GM19463 (cell line): ENCODE data around the gene ZMYM2.
"Not testable (repeated sequence)": the region's sequence is repeated elsewhere in the genome, so short reads cannot be mapped to it uniquely, and the experiment has no call there.

Experiments
- ATAC-seq: cut with Tn5 transposase; IDR thresholded peaks from one replicate; pipeline ENCODE4 v1.9.1; 2021; ENCODE audit warnings: mild to moderate bottlenecking, moderate library complexity; ENCODE audit not compliant: unreplicated experiment

Gene ZMYM2

DNA sequence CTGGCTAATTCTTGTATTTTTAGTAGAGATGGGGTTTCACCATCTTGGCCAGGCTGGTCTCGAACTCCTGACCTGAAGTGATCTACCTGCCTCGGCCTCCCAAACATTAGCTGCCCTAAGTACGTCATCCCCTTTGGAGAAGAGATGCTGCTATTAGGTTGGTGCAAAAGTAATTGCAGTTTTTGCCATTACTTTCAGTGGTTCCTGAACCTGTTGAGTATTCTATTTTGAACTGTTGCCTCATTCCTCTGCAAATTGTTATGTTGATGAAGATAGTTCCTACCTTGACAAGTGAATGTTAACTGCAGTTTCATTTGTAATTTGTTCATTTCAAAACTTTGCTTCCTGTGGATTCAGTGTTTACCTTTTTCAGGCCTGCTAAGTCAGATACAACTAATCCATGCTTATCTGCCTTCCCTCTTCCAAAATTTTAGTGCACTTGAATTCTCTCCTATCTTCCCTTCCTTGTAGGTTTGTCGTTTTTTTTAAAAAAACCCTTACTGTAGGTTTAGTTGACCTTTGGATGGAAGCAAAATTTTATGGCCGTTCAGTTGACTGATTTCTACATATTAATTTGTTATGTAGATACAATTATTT, 24.0 kb downstream of the ZMYM2 start:
- ATAC-seq, result no peak

GRCh38 chr13:19984430-19985218, 26.1 kb downstream of the ZMYM2 start:
- peak; percentile 82 for ATAC-seq

GRCh38 chr13:19985219-19985556, 26.7 kb downstream of the ZMYM2 start:
- ATAC-seq, result no peak

GRCh38 chr13:19991531-19991930, 33.0 kb downstream of the ZMYM2 start:
- ATAC-seq, result no peak

DNA sequence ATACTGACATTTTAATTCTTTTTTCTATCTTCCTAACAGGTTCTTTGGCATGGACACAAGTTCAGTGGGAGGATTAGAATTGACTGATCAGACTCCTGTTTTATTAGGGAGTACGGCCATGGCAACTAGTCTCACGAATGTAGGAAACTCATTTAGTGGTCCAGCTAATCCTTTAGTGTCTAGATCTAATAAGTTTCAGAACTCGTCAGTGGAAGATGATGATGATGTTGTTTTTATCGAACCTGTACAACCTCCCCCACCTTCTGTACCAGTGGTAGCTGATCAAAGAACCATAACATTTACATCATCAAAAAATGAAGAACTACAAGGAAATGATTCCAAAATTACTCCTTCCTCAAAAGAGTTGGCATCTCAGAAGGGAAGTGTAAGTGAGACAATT, 34.5 kb downstream of the ZMYM2 start:
- no peak for ATAC-seq

DNA sequence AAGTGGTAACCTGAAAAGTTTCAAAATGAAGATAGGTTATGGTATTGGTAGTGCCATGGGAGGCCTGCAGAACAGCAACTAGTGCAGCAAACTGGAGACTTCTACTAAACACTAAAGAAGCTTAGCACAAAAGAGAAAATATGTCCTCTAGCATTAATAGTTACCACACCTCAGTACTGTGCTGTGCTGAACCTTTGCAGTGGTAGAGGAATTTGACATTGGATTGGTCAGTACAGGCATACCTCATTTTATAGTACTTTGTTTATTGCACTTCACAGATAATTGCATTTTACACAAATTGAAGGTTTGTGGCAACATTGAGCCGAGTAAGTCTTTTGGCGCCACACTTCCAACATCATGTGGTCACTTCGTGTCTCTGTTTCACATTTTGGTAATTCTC, 40.4 kb downstream of the ZMYM2 start:
- no peak for ATAC-seq

GRCh38 chr13:20000062-20000552, 41.6 kb downstream of the ZMYM2 start:
- ATAC-seq, result no peak

DNA sequence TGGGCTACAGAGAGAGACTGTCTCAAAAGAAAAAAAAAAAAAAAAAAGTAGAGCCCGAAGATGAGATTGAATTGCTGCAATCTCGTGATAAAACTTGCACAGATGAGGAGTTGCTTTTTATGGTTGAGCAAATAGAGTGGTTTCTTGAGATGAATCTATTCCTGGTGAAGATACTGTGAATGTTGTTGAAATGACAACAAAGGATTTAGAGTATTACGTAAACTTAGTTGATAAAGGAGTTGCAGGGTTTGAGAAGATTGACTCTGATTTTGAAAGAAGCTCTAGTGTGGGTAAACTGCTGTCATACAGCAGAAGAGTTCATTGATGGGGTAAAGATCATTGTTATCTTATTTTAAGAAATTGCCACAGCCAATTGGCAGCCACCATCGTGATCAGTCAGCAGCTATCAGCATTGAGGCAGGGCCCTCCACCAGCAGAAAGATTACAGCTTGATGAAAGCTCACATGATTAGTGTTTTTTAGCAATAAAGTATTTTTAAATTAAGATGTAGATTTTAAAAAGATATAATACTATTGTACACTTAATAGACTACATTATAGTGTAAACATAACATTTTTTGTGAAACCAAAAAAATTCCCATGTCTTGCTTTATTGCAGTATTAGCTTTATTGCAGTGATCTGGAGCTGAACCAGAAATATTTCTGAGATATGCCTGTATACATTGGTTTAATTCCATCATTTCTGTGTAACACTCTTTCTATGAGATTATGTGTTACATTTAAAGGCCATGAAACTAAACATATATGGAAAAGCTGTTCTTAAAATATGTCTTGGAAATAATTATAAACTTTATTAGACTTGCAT, 43.1 kb downstream of the ZMYM2 start:
- ATAC-seq, result no peak

DNA sequence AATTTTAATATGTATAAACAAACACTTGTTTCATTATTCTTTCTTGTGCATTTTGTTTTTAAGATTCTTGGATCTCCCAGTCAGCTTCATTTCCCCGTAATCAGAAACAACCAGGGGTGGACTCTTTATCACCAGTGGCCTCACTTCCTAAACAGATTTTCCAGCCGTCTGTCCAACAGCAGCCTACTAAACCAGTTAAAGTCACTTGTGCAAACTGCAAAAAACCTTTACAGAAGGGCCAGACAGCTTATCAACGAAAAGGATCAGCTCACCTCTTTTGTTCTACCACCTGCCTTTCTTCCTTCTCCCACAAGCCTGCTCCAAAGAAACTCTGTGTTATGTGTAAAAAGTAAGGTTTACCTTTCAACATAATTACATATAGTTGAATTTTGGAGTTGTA, 44.3 kb downstream of the ZMYM2 start:
- no peak for ATAC-seq

DNA sequence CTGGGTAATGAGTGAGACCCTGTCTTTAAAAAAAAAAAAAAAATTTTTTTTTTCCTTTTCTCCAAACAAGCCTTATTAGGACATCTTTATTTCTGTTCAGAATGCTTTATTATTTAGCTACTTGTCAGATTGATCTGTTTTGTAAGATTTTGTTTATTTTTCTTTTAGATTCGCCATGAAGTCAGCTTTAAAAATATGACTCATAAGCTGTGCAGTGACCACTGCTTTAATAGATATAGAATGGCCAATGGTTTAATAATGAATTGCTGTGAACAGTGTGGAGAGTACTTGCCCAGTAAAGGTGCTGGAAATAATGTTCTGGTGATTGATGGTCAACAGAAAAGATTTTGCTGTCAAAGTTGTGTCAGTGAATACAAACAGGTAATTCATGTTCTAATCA, 47.7 kb downstream of the ZMYM2 start:
- ATAC-seq, result no peak

DNA sequence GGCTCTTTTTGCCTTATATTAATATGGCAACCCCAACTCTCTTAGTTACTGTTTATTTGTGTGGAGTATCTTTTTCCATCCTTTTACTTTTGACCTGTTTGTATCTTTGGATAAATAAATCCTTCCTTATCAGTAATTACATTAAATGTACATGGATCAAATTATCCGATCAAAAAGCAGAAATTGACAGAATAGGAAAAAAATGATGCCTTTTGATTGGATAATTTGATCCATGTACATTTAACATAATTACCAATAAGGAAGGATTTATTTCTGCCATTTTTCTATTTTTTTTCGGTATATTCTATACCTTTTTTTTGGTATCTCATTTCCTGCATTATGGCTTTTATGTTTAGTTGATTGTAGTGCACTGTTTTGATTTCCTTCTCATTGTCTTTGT, 57.2 kb downstream of the ZMYM2 start:
- no peak for ATAC-seq

DNA sequence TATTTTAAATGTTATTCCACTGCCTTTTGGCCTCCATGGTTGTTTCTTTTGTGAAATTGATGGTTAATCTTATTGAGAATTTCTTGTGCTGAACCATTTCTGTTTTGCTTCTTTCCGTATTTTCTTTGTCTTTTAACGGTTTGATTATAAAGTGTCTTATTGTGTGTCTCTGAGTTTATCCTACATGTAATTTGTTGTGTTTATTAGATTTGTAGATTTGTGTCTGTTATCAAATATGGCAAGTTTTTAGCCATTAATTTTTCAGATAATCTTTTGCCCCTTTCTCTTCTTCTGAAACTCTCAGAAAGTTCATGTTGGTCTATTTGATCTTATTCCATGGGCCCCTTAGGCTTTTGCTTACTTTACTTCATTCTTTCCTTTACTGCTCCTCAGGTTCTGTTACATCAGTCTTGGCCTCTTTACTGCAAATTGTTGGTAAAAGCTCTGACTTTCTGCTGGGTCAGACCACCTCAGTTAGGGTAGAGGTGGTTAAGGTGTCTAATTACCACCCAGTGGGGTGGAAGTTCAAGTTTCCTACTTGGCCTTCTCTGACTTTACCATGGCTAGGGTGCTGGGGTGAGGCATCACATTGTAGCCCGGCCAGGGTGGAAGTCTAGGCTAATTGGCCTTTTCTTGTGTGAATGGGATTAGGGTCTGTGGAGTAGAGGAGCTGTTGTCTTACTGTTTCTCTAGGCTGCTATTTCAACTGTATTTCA, 58.3 kb downstream of the ZMYM2 start:
- ATAC-seq, result no peak

- ATAC-seq, result no peak
Measured at GRCh38 chr13:20017365-20017711, 58.8 kb downstream of the ZMYM2 start.

DNA sequence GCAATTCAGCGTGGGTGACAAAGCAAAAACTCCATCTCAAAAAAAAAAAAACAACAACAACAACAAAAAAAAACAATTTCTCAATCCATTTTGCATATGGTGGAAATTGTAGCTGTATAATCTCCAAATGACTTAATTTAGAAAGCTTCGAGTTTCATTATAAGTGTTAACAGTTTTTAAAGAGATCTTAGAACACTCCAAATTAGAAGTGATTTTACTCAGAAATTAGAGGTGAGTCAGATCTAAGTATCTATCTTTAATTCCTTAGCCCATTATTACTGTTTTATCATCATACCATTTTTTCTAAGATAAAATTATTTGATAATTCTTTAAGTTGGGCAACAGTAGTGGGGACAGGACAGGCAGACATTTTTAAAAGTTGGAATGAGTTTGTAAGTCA, 60.5 kb downstream of the ZMYM2 start:
- ATAC-seq, result no peak

GRCh38 chr13:20024702-20025101, 66.2 kb downstream of the ZMYM2 start:
- ATAC-seq, result no peak

DNA sequence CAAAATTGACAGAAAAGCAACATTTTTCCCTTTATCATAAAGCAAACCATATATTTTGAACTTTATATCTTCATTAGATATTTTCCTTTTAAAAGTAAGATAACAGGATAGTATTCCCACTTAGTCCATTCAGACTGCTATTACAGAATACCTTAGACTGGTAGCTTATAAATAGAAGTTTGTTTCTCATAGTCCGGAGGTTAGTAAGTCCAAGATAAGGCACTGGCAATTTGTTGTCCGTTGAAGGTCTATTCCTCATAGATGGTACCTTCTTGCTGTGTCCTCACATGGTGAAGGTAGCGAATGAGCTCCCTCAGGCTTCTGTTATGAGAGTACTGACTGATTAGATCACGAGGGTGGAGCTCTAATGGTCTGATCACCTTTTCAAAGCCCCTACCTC, 70.4 kb downstream of the ZMYM2 start:
- no peak for ATAC-seq

DNA sequence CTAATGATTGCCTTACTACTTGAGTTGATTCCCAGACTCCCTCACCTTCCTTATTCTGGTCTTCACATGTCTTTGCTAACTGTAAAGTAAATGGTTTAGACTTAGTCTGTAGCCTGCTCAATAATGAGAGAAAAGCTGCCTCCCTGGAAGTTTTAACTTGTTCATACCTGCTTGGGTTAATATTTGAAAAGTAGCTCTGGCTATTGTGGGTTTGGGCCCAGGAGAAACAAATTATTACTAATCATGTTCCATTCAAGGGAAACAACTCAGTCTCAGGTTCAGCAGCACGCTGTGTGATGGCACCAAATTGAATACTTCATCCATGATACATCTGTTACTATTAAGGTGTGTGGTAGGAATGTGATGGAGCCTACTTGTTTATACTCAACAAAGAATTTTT, 75.0 kb downstream of the ZMYM2 start:
- no peak for ATAC-seq

- no peak for ATAC-seq
Measured at GRCh38 chr13:20035130-20035529, 76.6 kb downstream of the ZMYM2 start.

GRCh38 chr13:20037908-20038307, 79.4 kb downstream of the ZMYM2 start:
- ATAC-seq, result no peak

DNA sequence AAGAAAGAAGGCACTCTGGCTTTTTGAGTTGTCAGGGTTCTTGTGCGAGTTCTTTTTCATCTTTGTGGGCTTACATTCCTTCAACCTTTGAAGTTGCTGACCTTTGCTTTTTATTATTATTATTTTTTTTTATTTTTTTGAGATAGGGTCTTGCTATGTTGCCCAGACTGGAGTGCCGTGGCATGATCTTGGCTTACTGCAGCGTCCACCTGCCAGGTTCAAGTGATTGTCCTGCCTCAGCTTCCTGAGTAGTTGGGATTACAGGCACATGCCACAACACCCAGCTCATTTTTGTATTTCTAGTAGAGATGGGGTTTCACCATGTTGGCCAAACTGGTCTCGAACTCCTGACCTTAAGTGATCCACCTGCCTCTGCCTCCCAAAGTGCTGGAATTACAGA, 84.1 kb downstream of the ZMYM2 start:
- not testable (repeated sequence) for ATAC-seq

DNA sequence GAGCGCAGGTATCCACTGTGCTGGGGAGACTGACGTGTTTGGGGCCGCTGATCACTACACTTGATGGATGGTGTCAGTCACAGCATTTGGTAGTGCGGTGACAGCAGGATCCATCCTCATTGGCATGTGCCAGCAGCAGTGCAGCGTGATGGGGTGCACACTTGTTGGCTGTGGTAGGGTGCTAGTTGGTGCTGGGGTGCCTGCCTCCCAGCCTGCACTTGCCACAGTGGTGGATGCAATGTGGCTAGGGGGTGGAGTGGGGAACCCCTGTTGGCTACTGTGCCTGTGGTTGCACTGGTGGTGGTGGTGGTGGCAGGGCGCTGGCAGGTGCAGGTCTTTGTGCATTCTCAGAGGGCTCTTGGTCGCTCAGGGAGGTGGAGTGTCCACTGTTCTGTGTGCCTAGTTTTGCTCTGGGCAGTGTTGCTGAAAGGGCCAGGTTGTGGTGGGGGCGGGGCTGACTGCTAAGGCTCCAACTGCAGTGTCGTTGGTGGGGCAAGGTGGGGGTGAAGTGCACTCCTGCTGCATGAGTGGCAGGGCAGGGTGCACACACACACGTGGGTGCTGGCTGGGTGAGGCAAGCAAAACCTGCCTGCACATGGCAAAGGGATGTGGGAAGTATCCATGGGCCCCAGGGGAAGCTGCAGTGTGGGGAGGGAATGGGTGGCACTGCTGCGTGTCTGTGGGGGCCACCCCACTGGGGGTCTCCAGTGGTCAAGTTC, 84.8 kb downstream of the ZMYM2 start:
- ATAC-seq, result no peak
